Right ventricle myocardium superior (tissue), 1 donor: ENCODE data around the gene MMP23B. TPM values are rescaled to one million over a fixed set of nuclear protein-coding genes. Genes with fewer than 3 reads are reported as not detected.
"Not testable (repeated sequence)": the region's sequence is repeated elsewhere in the genome, so short reads cannot be mapped to it uniquely, and the experiment has no call there.

ENCODE experiments used
- ATAC-seq: fragments of 200-7000 bp; cut with Tn5 transposase; one replicate; pipeline ENCODE4 v1.9.1; 2020; ENCODE audit warnings: mild to moderate bottlenecking; ENCODE audit not compliant: poor library complexity
- DNase-seq: peaks from one replicate; pipeline ENCODE4 v3.0.0-alpha.2; 2020
- intact Hi-C: fragments of 100-400 bp; cut with DNase I; formaldehyde crosslinking; loops from one replicate; pipeline ENCODE4 v1.11.2; 2022
- long read RNA-seq: library from polyadenylated mRNA; unstranded; transcript quantifications from one replicate; pipeline ENCODE4 v2.0.0, GENCODE V29; 2021
- total RNA-seq: library from RNA; stranded (reverse); fragmentation: NEBNext Ultra II Directional; extraction: Animal tissue kit (Norgen Biotek cat#: 25700); gene quantifications from one replicate; pipeline ENCODE4 v1.2.1, GENCODE V29; 2021
- donor health status: DM: no; HTN: yes; CAD: no; lungs with severe emphysema.

The MMP23B gene
- total RNA-seq = 25.1 TPM
- long read RNA-seq, transcript MMP23B-201 (8 exons, 1,326 nt) = major isoform, 5 of 28 reads
- long read RNA-seq, partial matches to known transcripts = 6 of 28 reads
- long read RNA-seq, other reads (novel, unspliced or antisense) = 12 of 28 reads

DNA sequence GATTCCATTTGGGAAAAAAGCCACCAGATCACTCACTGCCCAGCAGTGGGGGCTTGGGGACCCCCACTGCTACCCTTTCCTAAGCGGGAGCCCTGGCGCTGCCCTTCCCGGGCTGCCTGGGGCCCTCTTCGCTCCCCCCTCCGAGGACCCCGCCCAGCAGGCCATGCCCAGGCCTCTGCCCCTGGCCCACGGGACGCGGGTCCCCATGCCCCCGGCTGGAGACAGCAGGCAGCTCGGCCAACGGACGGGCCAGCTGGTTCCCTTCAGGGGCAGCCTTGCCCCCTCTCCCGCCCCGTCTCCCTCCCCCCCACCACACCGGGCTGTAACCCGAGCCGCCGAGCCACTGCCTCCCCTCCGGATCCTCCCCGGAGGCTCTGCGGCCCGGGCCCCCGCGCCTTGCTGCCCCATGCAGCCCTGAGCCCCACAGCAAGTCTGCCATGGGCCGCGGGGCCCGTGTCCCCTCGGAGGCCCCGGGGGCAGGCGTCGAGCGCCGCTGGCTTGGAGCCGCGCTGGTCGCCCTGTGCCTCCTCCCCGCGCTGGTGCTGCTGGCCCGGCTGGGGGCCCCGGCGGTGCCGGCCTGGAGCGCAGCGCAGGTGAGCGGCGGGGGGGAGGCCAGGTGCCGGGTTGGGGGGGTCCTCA lies at the start of gene MMP23B:
TSS of gene MMP23B (plus strand) at position 392 of the 639 bp plus-strand sequence. CDS start at position 438, 46 bp downstream.
- intact Hi-C loops = no loop called here
- peak; percentile 4 for ATAC-seq
- DNase-seq = no peak

DNA sequence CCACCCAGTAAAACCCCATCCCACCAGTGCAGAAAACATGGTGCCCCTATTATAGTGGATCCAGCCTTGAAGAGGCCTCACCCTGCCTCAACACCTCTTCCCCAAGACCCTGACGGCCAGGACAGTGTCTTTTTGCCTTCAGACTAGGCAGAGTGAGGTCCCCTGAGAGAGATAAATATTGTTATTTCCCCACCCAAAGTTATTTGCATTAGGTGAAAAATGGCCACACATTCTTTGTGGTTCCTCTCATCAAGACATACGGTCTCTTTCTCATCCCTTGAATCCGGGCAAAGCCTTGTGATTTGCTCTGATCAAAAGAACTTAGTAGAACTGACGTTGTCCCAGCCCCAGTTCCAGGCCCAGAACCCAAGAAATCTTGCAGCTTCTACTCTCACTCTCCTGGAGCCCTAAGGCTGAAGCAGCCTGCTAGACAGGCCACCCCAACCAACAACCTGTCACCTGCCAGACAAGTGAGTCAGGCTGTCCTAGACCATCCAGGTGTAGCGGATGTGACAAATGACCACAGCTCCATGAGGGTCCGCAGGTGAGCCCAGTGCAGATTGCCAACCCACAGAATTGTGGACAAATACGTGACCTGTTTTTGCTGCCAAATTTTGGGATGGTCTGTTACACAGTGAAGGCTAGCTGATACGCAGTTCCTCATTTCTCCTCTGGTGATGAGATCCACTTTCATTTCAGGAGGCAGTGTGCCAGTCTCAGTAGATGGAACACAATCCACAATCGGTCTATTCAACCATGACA lies 49.2 kb upstream of the MMP23B start:
- DNase-seq = no peak
- no peak for ATAC-seq
- intact Hi-C loops = no loop called here

DNA sequence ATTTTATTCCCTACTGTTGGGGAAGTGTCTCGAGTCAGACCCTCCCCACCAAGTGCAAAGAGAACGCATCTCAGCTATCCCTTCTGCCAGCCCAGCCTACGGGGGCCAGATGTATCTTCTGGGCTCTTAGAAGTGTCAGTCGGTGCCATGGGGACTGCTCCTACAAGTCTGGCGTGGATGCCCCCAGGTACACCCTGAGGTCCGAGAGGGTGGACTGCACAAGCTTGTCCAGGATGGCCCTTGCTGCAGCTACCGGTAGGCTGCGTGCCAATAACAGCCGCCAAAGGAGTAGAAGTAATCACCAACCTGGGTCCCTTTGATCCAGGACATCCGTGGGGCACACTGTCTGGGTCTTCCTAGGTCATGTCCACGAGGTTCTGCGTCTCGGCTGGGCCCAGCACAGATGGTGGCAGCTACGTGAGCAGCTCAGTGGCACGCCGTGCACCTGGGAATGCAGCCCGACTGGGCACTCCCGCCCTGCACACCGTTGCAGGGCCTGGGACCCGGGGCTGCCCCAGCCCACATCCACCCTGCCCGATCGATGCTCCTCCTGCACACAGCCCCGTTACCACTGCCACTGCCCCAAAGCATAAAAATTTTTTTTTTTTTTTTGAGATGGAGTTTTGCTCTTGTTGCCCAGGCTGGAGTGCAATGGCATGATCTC lies 48.5 kb upstream of the MMP23B start:
- DNase-seq = no peak
- intact Hi-C loops = no loop called here
- no peak for ATAC-seq

DNA sequence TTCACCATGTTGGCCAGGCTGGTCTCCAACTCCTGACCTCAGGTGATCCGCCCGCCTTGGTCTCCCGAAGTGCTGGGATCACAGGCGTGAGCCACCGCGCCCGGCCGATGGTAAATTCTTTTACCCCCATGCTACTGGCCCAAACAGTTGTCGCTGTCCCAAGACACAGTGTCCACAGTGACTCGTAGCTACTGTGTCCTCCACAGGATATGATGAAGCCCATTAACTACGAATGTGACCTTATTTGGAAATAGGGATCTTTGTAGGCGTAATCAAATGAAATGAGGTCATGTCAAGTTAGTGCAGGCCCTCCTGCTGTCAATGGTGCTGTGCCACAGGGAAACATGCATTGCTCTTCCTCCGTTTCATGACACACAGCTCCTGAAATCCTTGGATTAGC lies 40.5 kb upstream of the MMP23B start:
- no peak for ATAC-seq
- intact Hi-C loops = no loop called here

DNA sequence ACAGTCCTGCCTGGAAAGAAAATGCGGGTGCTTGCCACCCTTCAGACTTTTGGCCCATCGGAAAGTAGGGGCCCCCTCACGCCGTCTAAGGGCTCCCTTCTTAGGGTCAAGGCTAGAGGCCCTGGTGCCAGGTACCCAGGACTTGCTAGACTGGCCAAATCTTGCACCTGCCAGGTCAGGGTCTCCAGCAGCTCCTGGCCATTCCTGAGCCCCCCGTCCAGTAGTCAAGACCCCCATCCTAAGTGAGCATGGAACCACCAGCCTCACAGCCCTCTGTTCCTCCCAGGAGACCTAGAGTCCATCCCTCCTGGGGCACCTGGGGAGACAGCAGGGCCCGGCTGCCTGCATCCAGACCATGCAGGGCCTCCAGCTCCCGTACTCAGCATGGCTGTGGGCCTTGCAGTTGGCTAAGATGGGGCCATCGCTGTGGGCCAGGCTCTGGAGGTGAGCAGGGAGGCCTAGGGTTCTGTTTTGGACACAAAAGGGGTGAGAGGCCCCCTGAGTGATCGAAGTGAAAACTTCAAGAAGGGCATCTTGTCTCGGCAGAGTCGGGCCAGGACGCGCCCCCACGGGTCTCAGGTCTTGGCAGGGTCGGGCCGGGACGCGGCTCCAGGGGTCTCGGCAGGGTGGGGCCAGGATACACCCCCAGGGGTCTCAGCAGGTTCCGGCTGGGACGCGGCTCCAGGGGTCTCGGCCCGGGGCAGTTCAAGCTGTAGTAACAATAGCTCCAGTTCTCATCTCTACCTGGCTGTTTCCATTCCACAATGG lies 38.0 kb upstream of the MMP23B start:
- DNase-seq (peak; percentile 16), ATAC-seq (no peak)
- intact Hi-C loops = no loop called here

More for the DNA sequence above, 40.5 kb upstream of the MMP23B start:
- DNase-seq = no peak

DNA sequence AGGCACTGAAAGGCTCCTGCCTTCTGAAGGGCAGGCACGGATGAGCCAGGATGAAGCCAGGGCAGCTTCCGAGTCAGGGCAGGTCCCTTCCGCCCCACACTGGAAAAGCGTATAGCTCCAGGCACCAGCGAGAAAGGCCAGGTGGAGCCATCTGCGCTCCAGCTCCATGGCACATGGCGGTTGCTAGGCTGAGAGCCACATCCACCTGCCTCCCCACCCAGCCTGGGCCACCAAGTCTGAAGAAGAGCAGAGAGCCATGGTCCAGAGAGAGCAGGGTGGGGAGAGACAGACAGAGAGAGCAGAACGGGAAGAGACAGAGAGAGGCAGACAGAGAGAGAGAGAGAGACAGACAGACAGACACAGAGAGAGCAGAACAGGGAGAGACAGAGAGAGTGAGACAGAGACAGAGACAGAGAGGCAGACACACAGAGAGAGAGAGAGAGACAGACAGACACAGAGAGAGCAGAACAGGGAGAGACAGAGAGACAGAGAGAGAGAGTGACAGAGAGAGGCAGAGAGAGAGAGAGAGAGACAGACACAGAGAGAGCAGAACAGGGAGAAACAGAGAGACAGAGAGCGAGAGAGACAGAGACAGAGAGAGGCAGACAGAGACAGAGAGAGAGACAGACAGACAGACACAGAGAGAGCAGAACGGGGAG lies 37.2 kb upstream of the MMP23B start:
- DNase-seq (no peak), ATAC-seq (no peak)
- intact Hi-C loops = no loop called here

DNA sequence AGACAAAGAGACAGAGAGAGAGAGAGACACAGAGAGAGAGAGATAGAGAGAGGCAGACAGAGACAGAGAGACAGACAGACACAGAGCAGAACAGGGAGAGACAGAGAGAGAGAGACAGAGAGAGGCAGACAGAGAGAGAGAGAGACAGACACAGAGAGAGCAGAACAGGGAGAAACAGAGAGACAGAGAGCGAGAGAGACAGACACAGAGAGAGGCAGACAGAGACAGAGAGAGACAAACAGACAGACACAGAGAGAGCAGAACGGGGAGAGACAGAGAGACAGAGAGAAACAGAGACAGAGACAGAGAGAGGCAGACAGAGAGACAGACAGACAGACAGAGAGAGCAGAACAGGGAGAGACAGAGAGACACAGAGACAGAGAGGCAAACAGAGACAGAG lies 36.6 kb upstream of the MMP23B start:
- DNase-seq, intact Hi-C loops, ATAC-seq: not testable (repeated sequence)

DNA sequence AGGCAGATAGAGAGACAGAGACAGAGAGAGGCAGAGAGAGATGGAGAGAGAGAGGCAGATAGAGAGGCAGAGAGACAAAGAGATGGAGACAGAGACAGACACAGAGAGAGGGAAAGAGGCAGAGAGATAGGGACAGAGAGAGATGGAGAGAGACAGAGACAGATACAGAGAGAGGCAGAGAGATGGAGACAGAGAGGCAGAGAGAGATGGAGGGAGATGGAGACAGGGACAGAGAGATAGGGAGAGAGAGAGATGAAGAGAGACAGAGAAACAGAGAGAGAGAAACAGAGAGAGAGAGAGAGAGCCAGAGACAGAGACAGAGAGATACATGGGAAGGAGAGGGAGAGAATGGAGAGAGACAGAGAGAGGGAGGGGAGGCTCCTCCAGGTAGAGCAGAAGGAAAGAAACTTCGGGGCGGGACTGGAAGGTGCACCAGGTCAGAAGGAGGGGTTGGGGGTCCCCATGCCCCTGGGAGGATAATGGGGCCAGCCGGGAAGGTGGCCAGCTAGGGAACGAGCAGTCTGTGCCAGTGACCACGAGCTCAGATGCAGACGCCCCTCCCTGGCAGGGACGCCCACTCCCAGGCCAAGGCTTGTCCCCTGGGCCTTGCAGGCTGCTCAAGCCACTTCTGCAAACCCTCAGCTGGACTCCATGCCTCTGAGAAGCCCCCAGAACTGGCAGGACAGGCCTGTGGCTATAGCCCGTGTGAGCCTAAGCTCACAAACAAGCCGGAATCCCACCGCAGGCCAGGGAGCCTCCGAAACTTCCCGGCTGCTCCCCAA lies 35.3 kb upstream of the MMP23B start:
- intact Hi-C loops = no loop called here
- DNase-seq = no peak
- no peak for ATAC-seq

DNA sequence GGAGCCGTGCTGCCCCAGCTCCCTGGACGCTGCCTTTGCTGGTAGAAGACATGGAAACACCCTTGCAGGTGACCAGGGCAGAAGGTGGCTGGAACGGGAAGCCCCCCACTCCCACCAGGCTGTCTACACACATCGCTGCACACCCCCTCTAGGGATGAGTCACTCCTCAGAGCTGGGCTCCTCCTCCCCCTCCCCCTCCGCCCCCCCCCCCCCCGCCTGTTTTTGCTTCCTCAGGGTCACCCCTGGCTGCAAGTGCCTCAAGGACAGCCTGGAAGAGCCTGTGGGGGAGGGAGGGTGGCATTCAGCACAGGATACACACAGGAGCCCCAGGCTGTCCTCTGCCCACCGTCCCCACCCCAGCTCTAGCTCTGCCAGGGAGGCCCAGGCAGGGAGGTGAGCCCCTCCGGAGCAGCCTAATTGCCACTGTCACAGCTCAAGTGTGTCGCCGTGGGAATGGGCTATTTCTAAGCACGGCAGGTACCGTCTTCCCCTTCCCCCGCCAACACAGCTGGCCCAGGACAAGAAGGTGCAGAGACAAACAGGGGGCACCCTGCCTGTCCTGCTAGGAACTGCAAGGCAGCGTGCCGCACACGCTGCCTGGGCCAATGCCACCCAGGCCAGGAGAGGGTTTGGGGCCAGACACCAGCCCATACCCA lies 34.6 kb upstream of the MMP23B start:
- DNase-seq (peak; percentile 39), ATAC-seq (peak; percentile 54)
- intact Hi-C loops = no loop called here

DNA sequence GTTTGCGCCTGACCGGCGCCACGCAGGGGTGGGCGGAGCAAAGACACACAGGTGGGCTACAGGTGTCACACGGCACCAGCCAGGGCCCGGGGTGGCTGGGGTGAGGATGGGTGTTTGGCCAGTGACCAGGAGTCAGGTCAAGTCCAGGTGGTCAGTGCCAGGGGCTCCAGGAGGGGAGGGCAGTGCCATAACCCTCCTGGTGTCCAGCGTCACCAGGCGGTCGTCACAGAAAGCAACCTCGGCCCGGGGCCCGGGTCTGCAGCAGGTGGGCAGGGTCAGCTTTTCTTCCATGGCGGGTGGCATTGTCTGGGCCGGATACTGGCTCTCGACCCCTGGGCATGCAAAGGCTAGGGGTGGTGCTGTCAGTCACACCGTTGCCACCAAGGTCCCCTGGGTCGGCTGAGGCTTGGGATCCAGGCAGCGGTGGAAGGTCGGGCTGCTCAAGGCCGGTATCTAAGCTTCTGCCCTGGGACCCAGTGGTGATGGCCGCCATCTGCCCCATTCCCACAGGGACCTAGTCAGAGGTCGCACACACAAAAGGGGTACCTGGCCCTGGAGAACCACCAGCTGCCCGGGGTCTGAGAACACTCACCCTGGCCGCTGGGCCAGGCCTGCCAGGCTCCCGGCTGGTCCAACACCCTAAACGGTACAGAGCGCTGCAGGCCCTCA lies 33.8 kb upstream of the MMP23B start:
- DNase-seq (peak; percentile 26), ATAC-seq (no peak)
- intact Hi-C loops = no loop called here

DNA sequence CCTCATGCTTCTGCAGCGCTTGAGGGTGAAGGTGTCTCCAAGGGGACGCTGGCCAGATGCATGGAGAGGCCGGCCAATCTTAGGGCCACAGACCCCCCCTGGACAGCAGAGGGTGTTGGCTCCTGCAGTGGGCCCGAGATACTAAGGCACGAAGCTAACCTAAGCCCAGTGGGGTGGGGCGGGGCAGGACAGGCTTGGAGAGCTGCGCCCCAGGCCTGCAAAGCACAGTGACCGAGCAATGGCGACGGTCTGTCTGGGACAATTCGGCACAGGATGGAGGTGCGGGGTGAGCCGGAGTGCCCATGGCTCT lies 33.3 kb upstream of the MMP23B start:
- ATAC-seq = no peak
- DNase-seq = peak; percentile 38
- intact Hi-C loops = no loop called here

DNA sequence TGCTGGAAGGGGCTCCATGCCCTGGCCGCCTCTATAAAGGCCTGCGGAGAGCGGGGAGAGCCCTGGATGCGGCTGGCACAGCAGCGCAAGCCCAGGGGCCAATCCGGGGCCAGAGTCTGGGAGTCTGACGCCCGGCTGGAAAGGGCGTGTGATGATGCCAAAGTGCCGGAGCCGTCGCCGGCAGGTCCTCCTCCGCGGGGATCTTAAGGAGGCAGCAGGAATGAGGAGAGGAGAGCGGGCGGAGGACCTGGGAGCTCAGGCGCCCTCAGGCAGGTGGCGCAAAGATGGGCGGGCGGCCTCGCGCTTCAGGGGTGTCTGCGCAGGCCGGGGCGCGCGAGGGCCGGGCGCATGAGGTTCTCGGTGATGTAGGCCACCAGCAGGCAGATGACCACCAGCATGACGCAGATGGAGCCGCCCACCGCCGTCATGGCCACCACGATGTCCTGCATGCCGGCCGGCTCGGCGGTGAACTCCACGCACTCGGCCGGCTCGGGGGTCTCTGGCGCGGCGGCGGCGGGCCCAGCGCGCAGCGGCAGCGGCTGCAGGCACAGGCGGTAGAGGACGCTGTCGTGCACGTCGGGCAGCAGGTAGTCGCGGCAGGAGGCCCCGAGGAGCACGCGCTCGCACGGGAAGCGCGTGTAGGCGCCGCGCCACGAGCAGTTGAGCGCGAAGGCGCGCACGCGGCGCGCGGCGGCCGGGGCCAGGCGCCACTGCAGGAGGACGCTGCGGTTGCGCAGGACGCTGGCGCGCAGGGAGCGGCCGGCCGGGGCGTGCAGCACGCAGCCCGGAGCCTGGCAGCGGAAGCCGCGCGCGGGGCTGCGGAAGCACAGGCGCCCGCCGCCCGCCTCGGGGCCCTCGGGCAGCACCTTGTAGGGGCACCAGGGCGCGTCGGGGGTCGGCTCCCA lies 32.7 kb upstream of the MMP23B start:
- intact Hi-C loops = no loop called here
- DNase-seq (peak; percentile 44), ATAC-seq (peak; percentile 9)

DNA sequence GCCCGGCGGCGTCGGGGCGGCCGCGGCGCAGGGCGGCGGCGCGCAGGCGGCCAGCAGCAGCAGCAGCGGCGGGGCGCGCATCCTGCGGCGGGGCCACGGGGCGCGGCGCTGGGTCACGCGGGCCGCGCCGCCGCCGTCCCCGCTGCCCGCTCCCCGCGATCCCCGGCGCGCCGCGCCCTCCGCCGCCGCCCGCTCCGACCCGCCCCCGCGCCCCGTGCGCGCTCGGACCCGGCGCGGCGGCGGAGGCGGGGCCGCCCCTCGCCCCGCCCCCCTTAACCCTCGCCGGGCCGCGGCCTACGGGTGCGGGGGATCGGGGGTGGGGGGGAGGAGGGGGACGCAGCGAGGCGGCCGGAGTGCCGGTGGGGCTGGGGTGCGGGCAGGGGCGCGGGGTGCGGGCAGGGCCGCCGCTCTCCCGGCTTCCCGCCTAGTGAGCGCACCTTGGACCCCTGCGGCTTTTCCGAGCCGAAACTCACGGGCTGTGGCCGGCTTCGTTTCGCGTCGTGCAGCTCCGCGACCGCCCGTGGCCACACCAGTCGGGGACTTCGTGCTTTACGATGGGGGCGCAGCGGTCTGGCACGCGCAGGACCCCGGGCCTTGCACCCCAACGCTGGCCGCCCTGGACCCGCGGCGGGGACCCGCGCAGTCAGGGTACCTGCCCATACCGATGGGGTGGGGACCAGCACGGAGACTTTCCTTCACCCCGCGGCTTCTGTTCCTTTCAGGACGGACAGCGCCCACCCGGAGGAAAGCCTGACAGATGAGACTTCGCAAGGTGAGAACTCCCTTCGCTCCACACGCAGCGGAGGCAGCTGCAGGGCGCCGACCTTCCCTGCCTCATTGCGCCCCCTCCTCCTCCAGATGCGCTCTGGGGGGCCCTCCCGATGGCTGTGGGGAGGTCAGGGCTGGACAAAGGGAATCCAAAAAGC lies 31.8 kb upstream of the MMP23B start, which contains the start of gene FNDC10:
TSS of gene FNDC10 (minus strand) at position 201 of the 926 bp plus-strand sequence. CDS start at position 81, 120 bp downstream.
- intact Hi-C loops = no loop called here
- ATAC-seq (no peak), DNase-seq (peak; percentile 43)

DNA sequence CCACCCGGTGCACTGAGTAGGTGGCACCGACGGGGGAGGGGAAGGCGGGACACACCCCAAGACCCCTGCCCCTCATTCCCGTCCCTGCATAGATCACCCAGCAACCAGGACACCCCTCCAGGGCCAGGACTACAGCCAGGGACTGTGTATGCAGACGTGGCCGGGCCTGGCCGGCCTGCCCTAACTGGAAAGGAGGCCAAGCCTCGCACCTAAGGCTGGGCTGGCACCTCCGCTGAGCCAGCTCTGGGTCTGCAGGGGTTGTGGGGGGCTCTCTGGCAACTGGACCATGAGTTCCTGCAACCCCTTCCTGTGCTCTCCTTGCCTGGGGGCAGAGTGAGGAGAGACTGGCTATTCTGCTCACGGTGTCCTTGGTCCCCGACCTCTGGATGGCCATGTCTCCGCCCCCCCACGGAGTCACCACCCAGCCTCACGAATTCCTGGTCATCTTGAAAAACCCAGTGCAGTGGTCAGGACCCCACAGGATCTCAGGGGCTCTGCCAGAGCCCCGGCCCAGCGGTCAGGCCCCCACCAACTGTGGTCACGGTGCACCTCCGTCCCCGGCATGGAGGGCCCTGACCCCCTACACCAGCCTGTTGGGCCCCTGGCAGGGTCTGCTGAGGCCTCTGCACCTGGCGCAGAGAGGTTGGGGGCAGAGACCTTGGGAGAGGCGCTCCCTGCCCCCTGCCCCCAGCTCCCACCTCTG lies 31.0 kb upstream of the MMP23B start:
- DNase-seq = peak; percentile 34
- intact Hi-C loops = no loop called here
- no peak for ATAC-seq
